Fibroblast of lung (primary cell): Measurements from ENCODE around the gene GPRC5C. TPM values are rescaled to one million over a fixed set of nuclear protein-coding genes. Genes with fewer than 3 reads are reported as not detected.

Source experiments
- DNase-seq, 2 donors: peaks; one replicate each; pipeline versions ENCODE4 v3.0.0 to v3.0.0-alpha.2; 2010; ENCODE audit warnings: low read depth in 2 of 2
- H2AFZ ChIP-seq: 2 replicates; pipeline ENCODE4 v1.5.1; 2012; ENCODE audit warnings: low read length, control low read depth, inconsistent platforms
- H3K27ac ChIP-seq: 2 replicates; pipeline ENCODE4 v1.5.1; 2011; ENCODE audit warnings: low read length, control low read depth; ENCODE audit not compliant: insufficient read depth
- H3K27me3 ChIP-seq: 2 replicates; pipeline ENCODE4 v1.5.1; 2011; ENCODE audit warnings: mild to moderate bottlenecking, low read length; ENCODE audit not compliant: control insufficient read depth, insufficient read depth
- H3K36me3 ChIP-seq: 2 replicates; pipeline ENCODE4 v1.5.1; 2011; ENCODE audit warnings: low read length; ENCODE audit not compliant: control insufficient read depth, insufficient read depth
- H3K4me1 ChIP-seq: 2 replicates; pipeline ENCODE4 v1.5.1; 2011; ENCODE audit warnings: low read length; ENCODE audit not compliant: control insufficient read depth, insufficient read depth; ENCODE audit errors: extremely low read depth
- H3K4me2 ChIP-seq: 2 replicates; pipeline ENCODE4 v1.5.1; 2011; ENCODE audit warnings: low read length, control low read depth; ENCODE audit not compliant: insufficient read depth; ENCODE audit errors: extremely low read depth
- H3K4me3 ChIP-seq, 4 experiments: fragments of 200-600 bp in 1 of 4; sonication (generic) in 1 of 4; replicated peaks in 1 of 4; 2 replicates each; pipeline ENCODE4 v1.5.1; 2011 to 2016; ENCODE audit warnings: low read length in 4 of 4, low read depth in 3 of 4, mild to moderate bottlenecking in 3 of 4, control low read depth in 2 of 4, inconsistent platforms in 1 of 4, mixed read lengths in 1 of 4; ENCODE audit not compliant: insufficient read depth in 1 of 4; ENCODE audit errors: control extremely low read depth in 1 of 4
- H3K79me2 ChIP-seq: 2 replicates; pipeline ENCODE4 v1.5.1; 2012; ENCODE audit warnings: mild to moderate bottlenecking, low read length, inconsistent platforms; ENCODE audit not compliant: control insufficient read depth, insufficient read depth
- H3K9ac ChIP-seq: 2 replicates; pipeline ENCODE4 v1.5.1; 2011; ENCODE audit warnings: mild to moderate bottlenecking, low read length, control low read depth; ENCODE audit not compliant: insufficient read depth
- H3K9me3 ChIP-seq: 2 replicates; pipeline ENCODE4 v1.5.1; 2012; ENCODE audit warnings: low read depth, low read length; ENCODE audit not compliant: control insufficient read depth, insufficient read depth
- H4K20me1 ChIP-seq: 2 replicates; pipeline ENCODE4 v1.5.1; 2011; ENCODE audit warnings: low read length; ENCODE audit not compliant: control insufficient read depth, insufficient read depth; ENCODE audit errors: extremely low read depth
- CTCF ChIP-seq, 2 donors: IDR thresholded peaks in 1 of 2; conservative IDR thresholded peaks in 1 of 2; 1 replicate in 1 of 2; 2 replicates in 1 of 2; pipeline ENCODE4 v1.5.1; 2011 to 2012; ENCODE audit warnings: low read length in 2 of 2, control low read depth in 1 of 2, inconsistent platforms in 1 of 2, low read depth in 1 of 2, mild to moderate bottlenecking in 1 of 2
- EZH2 ChIP-seq: IDR thresholded peaks from 2 replicates; pipeline ENCODE4 v1.5.1; 2012; ENCODE audit warnings: low read length, control low read depth, mild to moderate bottlenecking; ENCODE audit errors: missing control alignments
- polyA plus RNA-seq, 2 donors: library from polyadenylated mRNA; depleted of rRNA in 1 of 2; stranded (reverse) in 1 of 2; unstranded in 1 of 2; fragments of >200 nt; gene quantifications; 2 replicates each; pipeline ENCODE4 v1.2.1, GENCODE V29; 2011 to 2012; ENCODE audit warnings: missing spikeins in 1 of 2
- total RNA-seq: library from RNA; depleted of rRNA; stranded (reverse); fragments of >200 nt; gene quantifications from 2 replicates; pipeline ENCODE4 v1.2.1, GENCODE V29; 2014

GPRC5C gene
- total and polyA plus RNA-seq, 2 donors (not counting 1 experiment from before 2014, with no cell fraction given), result 0.11 to 1.5 TPM

DNA sequence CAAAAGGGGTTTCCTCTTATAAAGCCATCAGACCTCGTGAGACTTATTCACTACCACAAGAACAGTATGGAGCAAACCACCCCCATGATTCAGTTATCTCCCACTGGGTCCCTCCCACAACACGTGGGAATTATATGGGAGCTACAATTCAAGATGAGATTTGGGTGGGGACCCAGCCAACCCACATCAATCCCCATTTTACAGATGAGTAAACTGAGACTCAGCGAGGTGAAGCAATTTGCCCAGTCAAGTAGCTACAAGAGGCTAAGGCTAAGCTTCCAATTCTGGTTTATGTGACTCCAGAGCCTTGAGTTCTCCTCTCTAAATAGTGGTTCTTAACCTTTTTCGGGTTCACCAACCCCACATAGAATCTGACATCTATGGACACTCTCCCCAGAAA lies 43.3 kb downstream of the GPRC5C start:
- TF ChIP-seq CTCF (conservative IDR thresholded peaks at IDR 0.05 in 1 of 2, IDR thresholded peaks at IDR 0.05 in 1 of 2; ENCODE audit: low read depth in 1 of 2, low read length in 2 of 2) (no peak), EZH2 (no peak)
- no peaks in the 10 kb centered on the region for H3K79me2 ChIP-seq
- no peaks in the 10 kb centered on the region for H3K9me3 ChIP-seq
- H3K4me3 ChIP-seq, result no peak overlapping the region
- no peaks in the 10 kb centered on the region for H3K27me3 ChIP-seq
- no peaks in the 10 kb centered on the region for H3K4me1 ChIP-seq
- no peak overlapping the region for H3K9ac ChIP-seq
- H3K36me3 ChIP-seq, result no peaks in the 10 kb centered on the region
- H4K20me1 ChIP-seq, result no peaks in the 10 kb centered on the region
- DNase-seq, result no peak
- H3K4me2 ChIP-seq, result no peak overlapping the region
- H3K27ac ChIP-seq, result no peak overlapping the region
- H2AFZ ChIP-seq, result no peak overlapping the region

DNA sequence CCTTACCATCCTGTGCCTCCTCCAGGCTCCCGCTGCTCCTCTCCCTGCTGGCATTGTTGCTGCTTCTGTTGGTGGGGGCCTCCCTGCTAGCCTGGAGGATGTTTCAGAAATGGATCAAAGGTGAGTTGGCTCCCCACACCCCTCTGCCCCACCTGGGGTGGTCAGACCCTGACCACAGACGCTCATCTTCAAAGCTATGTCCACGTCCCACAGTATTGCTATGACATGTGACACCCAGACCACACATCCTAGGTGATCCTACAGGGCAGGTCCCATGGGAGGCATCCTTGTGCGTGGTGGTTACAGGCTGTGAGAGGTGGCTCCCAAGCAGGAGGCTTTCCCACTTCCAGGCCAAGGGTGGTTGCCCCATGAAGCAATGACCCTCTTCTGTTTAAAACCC lies 45.5 kb downstream of the GPRC5C start:
- no peak for TF ChIP-seq EZH2
- no peak for TF ChIP-seq CTCF (conservative IDR thresholded peaks at IDR 0.05 in 1 of 2, IDR thresholded peaks at IDR 0.05 in 1 of 2; ENCODE audit: low read depth in 1 of 2, low read length in 2 of 2)
- H3K4me3 ChIP-seq, result no peak overlapping the region

DNA sequence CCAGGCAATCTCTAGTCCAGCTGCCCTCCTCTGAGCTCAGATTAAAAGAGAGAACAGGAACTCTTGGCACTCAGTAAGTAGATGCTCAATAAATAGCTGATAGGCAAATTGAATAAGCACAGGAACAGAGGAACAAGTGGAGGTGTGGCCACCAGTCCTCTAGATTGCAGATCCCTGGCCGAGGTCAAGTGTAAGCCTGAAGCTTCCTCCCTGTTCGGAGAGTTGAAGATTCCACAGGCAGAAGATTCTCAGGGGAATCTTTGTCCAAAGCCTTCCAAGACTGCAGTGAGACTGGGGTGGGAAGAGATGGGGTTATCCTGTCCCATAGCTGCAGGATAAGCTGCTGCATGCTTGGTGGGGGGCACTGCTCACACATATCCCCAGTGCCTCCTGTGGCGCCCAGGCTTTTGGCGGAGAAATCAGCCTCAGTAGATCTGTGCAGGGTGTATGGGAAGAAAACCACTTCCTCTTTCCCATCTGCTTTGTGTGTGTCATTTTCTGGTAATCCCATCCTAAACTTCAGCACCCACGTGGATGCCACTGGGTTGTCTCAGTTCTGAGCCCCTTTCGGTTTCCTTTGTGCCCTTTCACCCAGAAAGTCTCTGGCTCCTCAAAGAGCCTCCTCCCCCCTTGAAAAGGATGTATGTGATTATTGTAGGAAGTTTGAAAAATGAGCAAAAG lies 46.7 kb downstream of the GPRC5C start:
- H3K9me3 ChIP-seq, result no peaks in the 10 kb centered on the region
- no peak overlapping the region for H3K4me3 ChIP-seq
- H3K79me2 ChIP-seq, result no peaks in the 10 kb centered on the region
- TF ChIP-seq CTCF (conservative IDR thresholded peaks at IDR 0.05 in 1 of 2, IDR thresholded peaks at IDR 0.05 in 1 of 2; ENCODE audit: low read depth in 1 of 2, low read length in 2 of 2) (no peak), EZH2 (no peak)
- H3K9ac ChIP-seq, result no peak overlapping the region
- H3K27ac ChIP-seq, result no peak overlapping the region
- no peaks in the 10 kb centered on the region for H4K20me1 ChIP-seq
- DNase-seq, result no peak
- no peaks in the 10 kb centered on the region for H3K36me3 ChIP-seq
- H3K4me1 ChIP-seq, result no peaks in the 10 kb centered on the region
- H2AFZ ChIP-seq, result no peak overlapping the region
- H3K4me2 ChIP-seq, result no peak overlapping the region
- H3K27me3 ChIP-seq, result no peaks in the 10 kb centered on the region

More for the DNA sequence above, 45.5 kb downstream of the GPRC5C start:
- Histone ChIP-seq H3K27me3 (no peaks in the 10 kb centered on the region), H3K36me3 (no peaks in the 10 kb centered on the region), H4K20me1 (no peaks in the 10 kb centered on the region), H3K27ac (no peak overlapping the region), H3K4me1 (no peaks in the 10 kb centered on the region), H3K9me3 (no peaks in the 10 kb centered on the region), H3K9ac (no peak overlapping the region), H2AFZ (no peak overlapping the region), H3K4me2 (no peak overlapping the region), H3K79me2 (no peaks in the 10 kb centered on the region)
- no peak for DNase-seq
